WERI-Rb-1 (cell line): ENCODE data around the gene ANXA10.
"Not testable (repeated sequence)": the region's sequence is repeated elsewhere in the genome, so short reads cannot be mapped to it uniquely, and the experiment has no call there.

Experiments used
- DNase-seq: peaks from one replicate; pipeline ENCODE4 v3.0.0-alpha.2; 2020
- H3K27ac ChIP-seq: fragments of 250-450 bp; sonication (Bioruptor Pico); 2 replicates; pipeline ENCODE4 v1.5.1; 2020; ENCODE audit warnings: mild to moderate bottlenecking, moderate library complexity
- H3K27me3 ChIP-seq: fragments of 250-450 bp; sonication (Bioruptor Pico); 2 replicates; pipeline ENCODE4 v1.5.1; 2021; ENCODE audit warnings: mild to moderate bottlenecking, low read depth, moderate library complexity; ENCODE audit not compliant: insufficient read depth, severe bottlenecking
- H3K36me3 ChIP-seq: fragments of 250-450 bp; sonication (Bioruptor Pico); 2 replicates; pipeline ENCODE4 v1.5.1; 2020; ENCODE audit warnings: mild to moderate bottlenecking, moderate library complexity
- H3K4me3 ChIP-seq: 2 replicates; pipeline ENCODE4 v1.5.1; 2011; ENCODE audit warnings: low read depth, mild to moderate bottlenecking, control low read depth, low read length
- H3K9me3 ChIP-seq: fragments of 250-450 bp; sonication (Bioruptor Pico); 2 replicates; pipeline ENCODE4 v1.5.1; 2021; ENCODE audit warnings: mild to moderate bottlenecking, moderate library complexity; ENCODE audit not compliant: severe bottlenecking
- TF ChIP-seq, protein P1 (sequence below): IDR thresholded peaks from 2 replicates; pipeline ENCODE4 v1.5.1; 2011; ENCODE audit warnings: low read depth, mild to moderate bottlenecking, control low read depth, inconsistent platforms, low read length

ANXA10 gene

DNA sequence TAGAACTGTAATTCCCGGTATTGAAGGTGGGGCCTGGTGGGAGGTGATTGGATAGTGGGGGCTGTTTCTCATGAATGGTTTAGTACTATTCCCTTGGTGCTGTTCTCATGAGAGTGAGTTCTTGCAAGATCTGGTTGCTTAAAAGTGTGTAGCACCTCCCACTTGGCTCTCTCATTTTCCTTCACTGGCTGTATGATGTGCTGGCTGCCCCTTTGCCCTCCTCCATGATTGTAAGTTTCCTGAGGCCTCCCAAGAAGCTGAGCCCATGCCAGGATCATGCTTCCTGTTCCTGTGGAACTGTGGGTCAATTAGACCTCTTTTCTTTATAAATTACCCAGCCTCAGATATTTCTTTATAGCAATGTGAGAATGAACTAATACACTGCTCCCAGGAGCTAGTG is 8.7 kb downstream of the ANXA10 start:
- Histone ChIP-seq H3K27me3 (no peaks in the 10 kb centered on the region), H3K36me3 (no peaks in the 10 kb centered on the region), H3K27ac (no peak overlapping the region), H3K4me3 (no peak overlapping the region), H3K9me3 (no peaks in the 10 kb centered on the region)
- TF ChIP-seq, protein P1, sequence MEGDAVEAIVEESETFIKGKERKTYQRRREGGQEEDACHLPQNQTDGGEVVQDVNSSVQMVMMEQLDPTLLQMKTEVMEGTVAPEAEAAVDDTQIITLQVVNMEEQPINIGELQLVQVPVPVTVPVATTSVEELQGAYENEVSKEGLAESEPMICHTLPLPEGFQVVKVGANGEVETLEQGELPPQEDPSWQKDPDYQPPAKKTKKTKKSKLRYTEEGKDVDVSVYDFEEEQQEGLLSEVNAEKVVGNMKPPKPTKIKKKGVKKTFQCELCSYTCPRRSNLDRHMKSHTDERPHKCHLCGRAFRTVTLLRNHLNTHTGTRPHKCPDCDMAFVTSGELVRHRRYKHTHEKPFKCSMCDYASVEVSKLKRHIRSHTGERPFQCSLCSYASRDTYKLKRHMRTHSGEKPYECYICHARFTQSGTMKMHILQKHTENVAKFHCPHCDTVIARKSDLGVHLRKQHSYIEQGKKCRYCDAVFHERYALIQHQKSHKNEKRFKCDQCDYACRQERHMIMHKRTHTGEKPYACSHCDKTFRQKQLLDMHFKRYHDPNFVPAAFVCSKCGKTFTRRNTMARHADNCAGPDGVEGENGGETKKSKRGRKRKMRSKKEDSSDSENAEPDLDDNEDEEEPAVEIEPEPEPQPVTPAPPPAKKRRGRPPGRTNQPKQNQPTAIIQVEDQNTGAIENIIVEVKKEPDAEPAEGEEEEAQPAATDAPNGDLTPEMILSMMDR = no peak
- DNase-seq = no peak

DNA sequence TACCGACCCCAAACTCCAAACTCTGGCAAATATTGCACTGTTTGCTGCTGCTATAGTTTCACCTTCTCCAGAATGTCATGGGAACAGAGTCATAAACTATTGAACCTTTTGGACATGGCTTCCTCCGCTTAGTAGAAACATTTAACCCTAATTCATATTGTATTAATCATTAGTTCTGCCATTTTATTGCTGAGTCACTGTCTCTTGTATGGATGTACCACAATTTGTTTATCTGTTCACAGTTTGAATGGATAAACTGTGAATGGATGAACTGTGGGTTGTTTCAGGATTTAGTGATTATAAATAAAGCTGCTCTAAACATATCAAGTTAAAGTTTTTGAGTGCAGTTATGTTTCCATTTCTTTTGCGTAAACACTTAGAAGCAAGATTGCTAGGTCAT is 10.1 kb downstream of the ANXA10 start:
- no peaks in the 10 kb centered on the region for H3K9me3 ChIP-seq

DNA sequence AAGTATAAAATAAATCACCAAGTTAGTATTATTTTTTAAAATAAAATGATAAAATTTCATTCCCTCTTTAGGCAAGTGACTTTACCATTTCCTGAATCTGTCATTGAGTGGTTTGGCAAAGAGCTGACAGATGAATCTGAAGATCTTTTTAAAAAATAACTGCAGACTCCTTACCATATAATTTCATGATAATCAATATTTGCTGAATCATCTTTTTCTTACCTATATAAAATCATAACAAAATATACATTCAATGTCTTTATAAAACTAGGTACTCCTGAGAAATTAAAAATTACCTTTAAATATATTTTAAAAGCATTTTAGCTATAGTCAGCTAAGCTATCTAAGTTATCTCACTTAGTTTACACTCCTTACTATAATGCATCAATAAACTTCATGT is 17.2 kb downstream of the ANXA10 start:
- H3K36me3 ChIP-seq = no peaks in the 10 kb centered on the region
- no peak overlapping the region for H3K27ac ChIP-seq

More for the DNA sequence above, 10.1 kb downstream of the ANXA10 start:
- DNase-seq = no peak
- TF ChIP-seq, protein P1 = no peak
- Histone ChIP-seq H3K4me3 (no peak overlapping the region), H3K27ac (no peak overlapping the region), H3K27me3 (no peaks in the 10 kb centered on the region), H3K36me3 (no peaks in the 10 kb centered on the region)

DNA sequence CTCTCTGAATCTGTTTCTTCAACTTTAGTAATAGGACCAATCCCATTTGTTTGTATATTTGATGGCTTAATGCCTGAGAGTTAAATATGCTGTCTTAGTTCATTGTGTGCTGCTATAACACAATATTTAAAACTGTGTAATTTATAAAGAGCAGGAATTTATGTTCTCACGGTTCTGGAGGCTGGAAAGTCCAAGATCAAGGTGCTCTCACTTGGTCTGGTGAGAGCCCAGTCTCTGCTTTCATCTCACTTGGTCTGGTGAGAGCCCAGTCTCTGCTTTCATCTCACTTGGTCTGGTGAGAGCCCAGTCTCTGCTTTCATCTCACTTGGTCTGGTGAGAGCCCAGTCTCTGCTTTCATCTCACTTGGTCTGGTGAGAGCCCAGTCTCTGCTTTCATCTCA is 20.7 kb downstream of the ANXA10 start:
- H3K27me3 ChIP-seq, DNase-seq, H3K9me3 ChIP-seq, H3K27ac ChIP-seq, H3K36me3 ChIP-seq, H3K4me3 ChIP-seq: not testable (repeated sequence)

More for the DNA sequence above, 17.2 kb downstream of the ANXA10 start:
- no peaks in the 10 kb centered on the region for H3K9me3 ChIP-seq
- no peaks in the 10 kb centered on the region for H3K27me3 ChIP-seq
- H3K4me3 ChIP-seq = no peak overlapping the region
- TF ChIP-seq, protein P1 = no peak
- DNase-seq = no peak

DNA sequence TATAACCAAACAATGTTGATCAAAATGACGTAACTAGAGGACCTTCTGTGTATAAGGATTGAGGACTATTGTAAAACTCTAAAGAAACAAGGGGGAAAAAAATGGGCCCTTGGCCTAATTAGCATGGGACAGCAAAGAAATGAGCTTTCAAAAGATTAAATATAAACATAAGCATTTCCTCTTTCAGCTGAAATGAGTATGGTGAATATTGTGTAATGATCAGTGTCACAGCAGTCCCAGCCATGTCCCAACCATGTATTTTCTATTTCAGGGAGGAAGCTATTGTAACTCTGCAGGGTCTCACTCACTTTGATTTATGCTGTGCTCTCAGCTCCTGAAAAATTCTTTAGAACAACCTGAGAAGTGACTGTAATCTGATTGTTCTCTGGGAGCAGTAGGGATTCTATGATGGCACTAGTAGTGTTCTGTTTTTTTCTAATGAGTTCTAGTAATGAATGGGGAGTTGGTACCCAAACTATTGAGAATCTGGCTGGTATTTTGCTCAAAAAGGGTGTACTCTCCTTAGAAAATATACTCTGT is 25.8 kb downstream of the ANXA10 start:
- DNase-seq = no peak
- TF ChIP-seq, protein P1 = no peak
- H3K36me3 ChIP-seq = no peaks in the 10 kb centered on the region

DNA sequence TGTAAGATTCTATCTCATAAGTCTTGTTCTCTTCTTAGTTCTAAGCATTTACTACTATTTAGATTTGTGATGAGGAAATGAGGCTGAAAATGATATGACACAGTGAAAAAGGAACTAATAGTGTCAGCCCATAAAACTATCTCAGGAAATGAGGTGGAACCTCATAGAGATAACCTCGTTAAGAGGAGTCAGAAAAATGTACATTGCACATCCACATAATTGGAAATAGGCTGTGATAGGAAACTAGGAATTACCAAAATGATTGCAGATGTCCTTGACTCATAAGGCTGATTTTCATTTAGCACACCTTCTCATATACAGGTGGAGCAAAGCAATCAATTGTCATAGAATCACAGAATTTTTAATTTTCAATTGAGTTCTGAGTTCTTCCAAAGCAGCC is 26.8 kb downstream of the ANXA10 start:
- no peak for DNase-seq
- no peaks in the 10 kb centered on the region for H3K9me3 ChIP-seq
- TF ChIP-seq, protein P1 = no peak

More for the DNA sequence above, 25.8 kb downstream of the ANXA10 start:
- Histone ChIP-seq H3K9me3 (no peaks in the 10 kb centered on the region), H3K27me3 (no peaks in the 10 kb centered on the region), H3K27ac (no peak overlapping the region), H3K4me3 (no peak overlapping the region)

More for the DNA sequence above, 26.8 kb downstream of the ANXA10 start:
- H3K36me3 ChIP-seq = no peaks in the 10 kb centered on the region
- no peak overlapping the region for H3K4me3 ChIP-seq
- no peaks in the 10 kb centered on the region for H3K27me3 ChIP-seq
- no peak overlapping the region for H3K27ac ChIP-seq
